GM19023 (cell line): ENCODE data around the gene PLD1.

Experiments
- ATAC-seq: cut with Tn5 transposase; IDR thresholded peaks from one replicate; pipeline ENCODE4 v1.9.1; 2021; ENCODE audit warnings: mild to moderate bottlenecking, moderate library complexity; ENCODE audit not compliant: unreplicated experiment

PLD1 gene

GRCh38 chr3:171672538-171672937 lies 137.7 kb downstream of the PLD1 start:
- ATAC-seq = no peak

- ATAC-seq = no peak
Observed at GRCh38 chr3:171672124-171672523, 138.2 kb downstream of the PLD1 start.

DNA sequence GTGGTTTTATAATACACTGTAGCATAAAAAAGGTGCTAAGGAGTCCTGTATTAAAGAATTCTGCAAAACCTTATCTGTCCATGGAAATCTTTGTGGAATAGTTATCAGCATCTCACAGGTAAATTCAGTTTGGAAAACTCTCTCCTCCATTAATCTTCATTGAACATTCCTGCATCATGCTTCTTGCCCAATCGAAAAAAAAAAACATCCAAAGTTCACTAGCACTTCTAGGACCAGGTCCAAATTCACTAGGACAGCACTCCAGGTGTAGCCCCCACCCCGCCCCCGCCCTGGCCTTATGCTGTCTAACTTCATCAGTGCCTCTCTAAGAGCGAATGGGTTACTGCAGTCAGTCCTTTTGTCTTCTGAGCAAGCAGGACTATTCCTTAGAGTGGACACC lies 138.6 kb downstream of the PLD1 start:
- no peak for ATAC-seq

DNA sequence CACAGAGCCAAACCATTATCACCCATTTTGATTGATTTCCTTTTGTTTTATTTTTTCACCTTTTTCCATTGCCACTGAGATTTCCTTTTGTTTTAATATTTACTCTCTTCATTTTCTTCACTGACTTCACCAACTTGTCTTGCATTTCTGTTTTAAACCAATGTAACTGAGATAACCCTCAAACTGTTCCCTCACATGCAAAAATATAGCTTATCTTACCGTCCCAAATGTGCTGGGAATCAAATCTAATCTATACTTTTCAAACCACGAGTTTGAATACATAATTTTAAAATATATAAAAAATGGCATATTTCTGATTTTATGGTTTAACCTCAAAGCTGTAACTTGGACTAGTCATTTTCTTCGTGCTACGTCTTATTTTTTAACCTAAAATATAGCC lies 143.8 kb downstream of the PLD1 start:
- no peak for ATAC-seq

DNA sequence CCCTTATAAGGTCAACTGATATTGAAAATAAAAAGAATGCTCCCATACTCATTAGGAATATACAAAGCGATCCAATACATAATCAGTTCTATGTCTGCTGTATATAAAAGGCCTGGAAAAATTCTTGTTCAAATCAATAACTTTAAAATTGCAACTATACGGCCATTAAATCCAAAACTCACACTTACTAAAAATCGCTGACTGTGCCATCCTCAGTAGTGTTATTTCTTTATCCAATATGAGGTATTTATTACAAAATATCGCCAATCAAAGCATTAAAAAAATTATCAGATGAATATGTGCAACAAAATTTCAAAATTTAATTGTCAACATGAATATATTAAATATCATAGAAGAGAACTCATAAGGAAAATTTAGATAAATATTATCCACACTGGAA lies 146.5 kb downstream of the PLD1 start:
- ATAC-seq = no peak

GRCh38 chr3:171661484-171661883 lies 148.8 kb downstream of the PLD1 start:
- ATAC-seq = no peak

DNA sequence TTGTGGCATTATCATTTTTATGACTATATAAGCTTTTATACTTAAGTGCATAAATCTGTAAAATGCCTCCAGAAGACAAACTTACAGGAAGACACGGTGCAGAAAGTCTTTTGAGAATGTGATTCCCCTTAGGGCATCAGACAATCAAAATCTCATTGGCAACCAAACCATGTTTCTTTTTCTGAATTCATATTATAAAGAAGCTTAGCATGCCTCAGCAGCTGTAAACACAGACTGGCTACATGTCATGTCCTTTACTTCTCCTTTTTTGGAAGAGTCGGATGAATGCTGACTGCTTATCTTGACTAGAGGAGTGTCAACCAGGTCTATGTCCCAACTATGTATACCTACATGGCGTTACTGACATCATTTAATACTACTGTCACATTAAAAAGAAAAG lies 150.1 kb downstream of the PLD1 start:
- ATAC-seq = no peak

GRCh38 chr3:171658841-171659240 lies 151.4 kb downstream of the PLD1 start:
- ATAC-seq = no peak

DNA sequence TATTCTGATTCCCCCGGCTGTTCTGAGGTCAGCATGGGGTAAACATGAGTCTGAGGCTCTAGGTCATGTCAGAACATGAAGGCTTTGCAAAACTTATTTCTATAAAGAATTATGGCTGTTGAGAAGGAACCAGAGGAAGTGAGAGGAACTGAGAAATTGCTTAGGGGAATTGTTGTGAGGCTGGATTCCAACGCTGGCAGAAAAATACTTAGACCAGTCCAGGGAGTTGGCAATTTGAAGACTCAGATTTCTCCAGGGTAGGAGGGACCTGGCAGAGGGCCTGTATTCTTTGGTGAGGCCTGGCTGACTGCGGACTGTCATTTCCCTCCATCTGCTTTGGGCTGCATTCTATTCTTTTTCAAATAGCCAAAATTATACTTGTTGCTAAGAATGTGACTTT lies 155.5 kb downstream of the PLD1 start:
- no peak for ATAC-seq

DNA sequence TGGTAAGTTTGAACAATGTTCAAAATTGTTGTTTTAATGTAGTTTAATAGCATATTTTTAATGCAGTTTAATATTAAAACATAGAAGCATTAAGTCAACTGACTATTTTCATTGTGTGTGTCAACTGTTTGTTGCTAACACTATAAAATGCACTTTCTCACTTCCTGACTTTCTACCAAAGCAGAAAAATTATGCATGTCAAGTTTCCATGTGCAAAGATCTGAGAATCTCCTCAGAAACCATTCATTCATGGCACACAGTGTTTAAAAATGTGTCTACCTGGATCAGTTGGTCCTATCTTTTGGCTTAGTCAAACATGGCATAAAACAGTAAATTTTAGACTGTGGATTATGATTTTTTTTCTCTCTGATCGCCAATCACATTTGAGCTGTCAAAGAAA lies 156.0 kb downstream of the PLD1 start:
- no peak for ATAC-seq

GRCh38 chr3:171653701-171654100 lies 156.6 kb downstream of the PLD1 start:
- no peak for ATAC-seq

DNA sequence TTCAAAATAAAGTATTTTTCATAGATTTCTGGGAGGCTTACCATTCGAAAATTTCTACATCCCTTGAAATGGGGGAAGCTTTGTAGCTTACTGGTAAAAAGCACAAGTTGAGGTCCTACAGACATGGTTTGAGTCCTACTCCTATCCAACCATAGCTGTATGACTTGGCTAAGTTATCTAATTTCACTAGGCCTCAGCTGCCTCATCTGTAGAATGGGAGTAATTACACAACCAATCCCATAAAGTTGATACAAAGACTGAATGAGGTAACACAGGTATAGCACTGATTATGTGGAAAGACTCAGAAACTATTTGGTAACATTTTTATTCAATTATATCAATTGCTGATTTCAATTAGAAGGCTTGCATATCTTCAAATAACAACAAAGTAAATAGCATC lies 157.4 kb downstream of the PLD1 start:
- no peak for ATAC-seq

GRCh38 chr3:171649911-171650592 lies 160.2 kb downstream of the PLD1 start:
- ATAC-seq = no peak

- no peak for ATAC-seq
Observed at GRCh38 chr3:171649267-171649666, 161.0 kb downstream of the PLD1 start.

DNA sequence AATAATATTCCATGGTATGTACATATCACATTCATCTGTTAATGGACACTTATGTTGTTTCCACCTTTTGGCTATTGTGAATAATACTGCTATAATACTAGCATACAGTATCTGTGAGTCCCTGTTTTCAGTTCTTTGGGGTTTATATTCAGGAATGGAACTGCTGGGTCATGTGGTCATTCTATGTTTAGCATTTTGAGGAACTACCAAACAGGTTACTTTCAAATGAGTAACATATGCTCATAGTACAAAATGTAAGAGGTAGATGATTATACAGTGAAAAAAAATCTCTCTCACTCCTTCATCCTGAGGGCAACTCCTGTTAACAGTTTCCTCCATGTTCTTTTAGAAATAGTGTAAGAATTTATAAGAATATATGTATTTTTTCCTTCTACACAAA lies 162.2 kb downstream of the PLD1 start:
- no peak for ATAC-seq

GRCh38 chr3:171646357-171647133 lies 163.7 kb downstream of the PLD1 start:
- no peak for ATAC-seq

DNA sequence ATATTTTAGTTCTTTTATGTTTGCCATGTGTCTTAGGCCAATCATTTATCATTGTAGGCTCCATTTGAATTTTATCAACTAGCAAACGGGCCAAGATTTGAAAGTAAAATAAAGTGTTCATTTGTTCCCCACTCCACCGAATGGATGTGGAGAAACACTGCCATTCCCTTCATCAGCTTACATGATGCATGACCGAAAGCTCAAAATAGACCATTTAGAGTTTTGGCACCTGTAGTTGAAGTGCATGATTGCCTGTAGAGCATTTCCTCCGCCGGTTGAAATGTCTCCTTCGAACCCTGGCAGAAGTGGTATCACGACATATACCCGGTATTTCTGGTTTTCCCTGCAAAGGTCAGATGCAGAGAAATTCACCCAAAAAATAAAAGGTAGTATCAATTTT lies 165.6 kb downstream of the PLD1 start:
- ATAC-seq = no peak

DNA sequence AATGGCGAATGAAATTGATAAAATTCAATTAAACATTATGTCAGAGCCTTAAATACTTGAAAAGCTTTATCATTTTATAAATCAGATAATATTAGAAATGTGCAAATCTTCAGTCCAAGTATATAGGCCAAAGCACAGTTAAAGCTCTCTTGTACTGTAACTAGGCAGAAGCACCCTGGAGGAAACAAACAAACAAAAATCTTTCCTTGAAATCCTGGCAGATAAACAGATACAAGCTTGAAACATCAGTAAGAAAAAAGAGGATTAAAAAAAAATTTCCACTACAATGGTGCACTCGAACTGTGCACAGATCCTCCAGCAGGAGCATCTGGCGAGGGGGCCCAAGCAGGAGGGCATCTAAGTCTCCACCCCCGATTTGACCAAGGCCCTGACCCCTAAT lies 166.6 kb downstream of the PLD1 start:
- ATAC-seq = no peak

GRCh38 chr3:171643033-171643432 lies 167.2 kb downstream of the PLD1 start:
- ATAC-seq = no peak

GRCh38 chr3:171640520-171641412 lies 169.5 kb downstream of the PLD1 start:
- ATAC-seq = no peak

DNA sequence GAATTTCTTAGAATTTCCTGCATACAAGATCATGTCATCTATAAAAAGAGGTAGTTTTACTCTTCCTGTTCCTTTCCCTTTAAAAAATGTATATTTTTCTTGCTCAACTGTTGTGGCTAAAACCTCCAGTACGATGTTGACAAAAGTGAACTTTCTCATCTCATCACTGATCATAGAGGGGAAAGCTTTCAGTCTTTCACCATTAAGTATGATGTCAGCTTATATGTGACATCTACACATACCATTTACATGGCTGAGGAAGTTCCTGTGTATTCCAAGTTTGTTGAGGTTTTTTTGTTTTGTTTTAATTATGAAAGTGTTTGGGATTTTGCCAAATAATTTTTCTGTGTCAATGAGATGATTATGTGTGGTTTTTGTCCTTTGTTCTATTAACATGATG lies 173.6 kb downstream of the PLD1 start:
- no peak for ATAC-seq

DNA sequence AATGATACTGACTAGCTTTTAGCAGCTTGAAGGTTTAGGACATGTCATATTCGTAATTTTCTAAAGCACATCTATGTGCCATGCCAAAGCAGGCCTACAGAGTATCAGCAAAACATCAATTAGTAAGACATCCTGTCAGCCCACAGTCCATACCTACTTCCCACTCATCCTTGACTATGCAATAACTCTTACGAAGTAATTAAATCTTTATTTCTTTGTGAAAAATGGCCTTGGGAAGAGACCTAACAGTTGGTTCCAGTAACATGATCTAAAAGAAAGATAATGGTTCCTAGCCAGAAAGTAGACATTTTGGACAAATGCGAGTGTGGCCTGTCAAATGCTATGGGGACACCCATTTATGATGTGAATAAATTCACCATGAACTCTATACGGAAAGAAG lies 177.5 kb downstream of the PLD1 start:
- ATAC-seq = no peak
